ENCODE results near the gene CPD.

Gene CPD

DNA sequence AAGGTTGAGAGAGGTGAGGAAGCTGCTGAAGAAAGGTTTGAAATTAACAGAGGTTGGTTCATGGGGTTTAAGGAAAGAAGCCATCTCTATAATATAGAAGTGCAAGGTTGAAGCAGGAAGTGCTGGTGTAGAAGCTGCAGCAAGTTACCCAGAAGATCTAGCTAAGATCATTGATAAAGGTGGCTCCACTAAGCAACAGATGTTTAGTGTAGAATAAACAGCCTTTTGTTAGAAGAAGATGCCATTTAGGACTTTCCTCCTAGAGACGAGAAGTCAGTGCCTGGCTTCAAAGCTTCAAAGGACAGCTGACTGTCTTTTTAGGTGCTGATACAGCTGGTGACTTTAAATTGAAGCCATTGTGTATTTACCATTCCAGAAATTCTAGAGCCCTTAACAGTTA is 127.8 kb downstream of the CPD start:
- H2AFZ ChIP-seq (ENCODE audit: low read depth, low read length) = no peak overlapping the region
- peaks cover 25% of the 10 kb centered on the region for H3K36me3 ChIP-seq (replicated peaks; ENCODE audit: low read depth, low read length)
- no peaks in the 10 kb centered on the region for H3K27me3 ChIP-seq (ENCODE audit: low read depth, low read length)
- H3K9me3 ChIP-seq (ENCODE audit: insufficient read depth, low read length) = no peaks in the 10 kb centered on the region
- H3K9ac ChIP-seq (ENCODE audit: low read length) = no peak overlapping the region
- no peak overlapping the region for H3K4me3 ChIP-seq (ENCODE audit: low read length)
- no peaks in the 10 kb centered on the region for H3K4me1 ChIP-seq (ENCODE audit: low read length)
- TF ChIP-seq EZH2phosphoT487 (IDR thresholded peaks at IDR 0.05; ENCODE audit: low read depth) = no peak
- TF ChIP-seq, protein P1, sequence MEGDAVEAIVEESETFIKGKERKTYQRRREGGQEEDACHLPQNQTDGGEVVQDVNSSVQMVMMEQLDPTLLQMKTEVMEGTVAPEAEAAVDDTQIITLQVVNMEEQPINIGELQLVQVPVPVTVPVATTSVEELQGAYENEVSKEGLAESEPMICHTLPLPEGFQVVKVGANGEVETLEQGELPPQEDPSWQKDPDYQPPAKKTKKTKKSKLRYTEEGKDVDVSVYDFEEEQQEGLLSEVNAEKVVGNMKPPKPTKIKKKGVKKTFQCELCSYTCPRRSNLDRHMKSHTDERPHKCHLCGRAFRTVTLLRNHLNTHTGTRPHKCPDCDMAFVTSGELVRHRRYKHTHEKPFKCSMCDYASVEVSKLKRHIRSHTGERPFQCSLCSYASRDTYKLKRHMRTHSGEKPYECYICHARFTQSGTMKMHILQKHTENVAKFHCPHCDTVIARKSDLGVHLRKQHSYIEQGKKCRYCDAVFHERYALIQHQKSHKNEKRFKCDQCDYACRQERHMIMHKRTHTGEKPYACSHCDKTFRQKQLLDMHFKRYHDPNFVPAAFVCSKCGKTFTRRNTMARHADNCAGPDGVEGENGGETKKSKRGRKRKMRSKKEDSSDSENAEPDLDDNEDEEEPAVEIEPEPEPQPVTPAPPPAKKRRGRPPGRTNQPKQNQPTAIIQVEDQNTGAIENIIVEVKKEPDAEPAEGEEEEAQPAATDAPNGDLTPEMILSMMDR (IDR thresholded peaks at IDR 0.05; ENCODE audit: low read depth, low read length) = no peak
- H3K4me2 ChIP-seq (ENCODE audit: low read length) = no peak overlapping the region
- no peaks in the 10 kb centered on the region for H3K79me2 ChIP-seq (ENCODE audit: low read length)
- H4K20me1 ChIP-seq (ENCODE audit: insufficient read depth, low read length) = no peaks in the 10 kb centered on the region; the same call in 1 of the 2 replicates
- no peak overlapping the region for H3K27ac ChIP-seq (ENCODE audit: low read length)

DNA sequence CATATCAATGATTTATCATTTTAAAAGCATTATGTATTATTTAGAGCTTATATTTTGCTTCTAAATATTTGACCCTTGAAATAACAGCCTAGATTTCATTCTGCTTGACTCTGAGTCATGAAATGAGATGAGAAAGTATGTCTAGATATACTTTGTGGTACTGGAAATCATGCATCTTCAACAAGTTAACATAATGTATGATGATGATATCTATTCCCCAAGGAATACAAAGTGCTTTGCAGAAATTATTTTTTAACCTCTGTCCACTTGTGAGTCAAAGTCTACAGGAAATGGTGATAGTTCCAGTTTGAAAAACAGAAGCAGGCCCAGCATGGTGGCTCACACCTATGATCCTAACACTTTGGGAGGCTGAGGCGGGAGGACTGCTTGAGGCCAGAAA is 134.6 kb downstream of the CPD start:
- no peaks in the 10 kb centered on the region for H3K4me1 ChIP-seq (ENCODE audit: low read length)
- no peaks in the 10 kb centered on the region for H3K79me2 ChIP-seq (ENCODE audit: low read length)
- H3K4me2 ChIP-seq (ENCODE audit: low read length) = no peak overlapping the region
- H3K4me3 ChIP-seq (ENCODE audit: low read length) = no peak overlapping the region
- TF ChIP-seq, protein P1 (IDR thresholded peaks at IDR 0.05; ENCODE audit: low read depth, low read length) = no peak
- TF ChIP-seq EZH2phosphoT487 (IDR thresholded peaks at IDR 0.05; ENCODE audit: low read depth) = no peak
- H2AFZ ChIP-seq (ENCODE audit: low read depth, low read length) = no peak overlapping the region
- H3K27ac ChIP-seq (ENCODE audit: low read length) = no peak overlapping the region
- no peaks in the 10 kb centered on the region for H3K9me3 ChIP-seq (ENCODE audit: insufficient read depth, low read length)
- H3K27me3 ChIP-seq (ENCODE audit: low read depth, low read length) = no peaks in the 10 kb centered on the region
- peaks cover 20% of the 10 kb centered on the region for H3K36me3 ChIP-seq (replicated peaks; ENCODE audit: low read depth, low read length)
- no peaks in the 10 kb centered on the region for H4K20me1 ChIP-seq (ENCODE audit: insufficient read depth, low read length)
- H3K9ac ChIP-seq (ENCODE audit: low read length) = no peak overlapping the region

DNA sequence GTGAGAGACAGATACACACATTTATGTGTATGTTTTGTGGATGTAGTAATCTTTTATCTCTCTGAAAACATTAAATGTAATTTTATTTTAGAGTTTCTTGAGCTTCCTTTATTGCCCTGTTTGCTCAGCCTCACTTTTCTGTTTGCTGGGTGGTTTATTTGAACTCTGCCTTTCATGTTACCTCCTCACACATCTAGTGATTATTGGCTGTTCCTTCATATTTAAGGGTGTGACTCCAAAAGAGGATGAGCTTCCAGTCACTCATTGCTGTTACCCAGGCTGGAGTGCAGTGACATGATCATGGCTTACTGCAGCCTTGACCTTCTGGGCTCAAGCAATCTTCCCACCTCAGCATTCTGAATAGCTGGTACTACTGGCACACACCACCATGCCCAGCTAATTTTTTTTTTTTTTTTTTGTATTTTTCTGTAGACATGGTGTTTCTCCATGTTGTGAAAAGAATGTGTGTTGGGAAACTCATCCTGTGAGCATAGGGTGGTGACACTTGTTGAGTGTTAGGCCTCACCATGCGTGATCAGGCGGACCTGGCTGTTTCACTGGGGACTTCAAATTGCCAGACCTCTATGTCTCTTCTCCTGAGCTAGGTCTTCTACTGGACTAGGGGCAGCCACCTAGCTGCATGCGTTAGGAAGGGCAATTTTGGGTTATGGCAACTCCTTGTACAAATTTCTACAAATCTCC is 136.3 kb downstream of the CPD start:
- Histone ChIP-seq H3K27ac (ENCODE audit: low read length) (no peak overlapping the region), H4K20me1 (ENCODE audit: insufficient read depth, low read length) (no peaks in the 10 kb centered on the region), H3K36me3 (replicated peaks; ENCODE audit: low read depth, low read length) (peaks cover 25% of the 10 kb centered on the region), H3K4me2 (ENCODE audit: low read length) (no peak overlapping the region), H3K79me2 (ENCODE audit: low read length) (no peaks in the 10 kb centered on the region), H3K27me3 (ENCODE audit: low read depth, low read length) (no peaks in the 10 kb centered on the region), H3K4me3 (ENCODE audit: low read length) (no peak overlapping the region), H3K9ac (ENCODE audit: low read length) (no peak overlapping the region), H2AFZ (ENCODE audit: low read depth, low read length) (no peak overlapping the region), H3K9me3 (ENCODE audit: insufficient read depth, low read length) (no peaks in the 10 kb centered on the region), H3K4me1 (ENCODE audit: low read length) (no peaks in the 10 kb centered on the region)
- TF ChIP-seq EZH2phosphoT487 (IDR thresholded peaks at IDR 0.05; ENCODE audit: low read depth) = no peak
- TF ChIP-seq, protein P1 (IDR thresholded peaks at IDR 0.05; ENCODE audit: low read depth, low read length) = no peak

DNA sequence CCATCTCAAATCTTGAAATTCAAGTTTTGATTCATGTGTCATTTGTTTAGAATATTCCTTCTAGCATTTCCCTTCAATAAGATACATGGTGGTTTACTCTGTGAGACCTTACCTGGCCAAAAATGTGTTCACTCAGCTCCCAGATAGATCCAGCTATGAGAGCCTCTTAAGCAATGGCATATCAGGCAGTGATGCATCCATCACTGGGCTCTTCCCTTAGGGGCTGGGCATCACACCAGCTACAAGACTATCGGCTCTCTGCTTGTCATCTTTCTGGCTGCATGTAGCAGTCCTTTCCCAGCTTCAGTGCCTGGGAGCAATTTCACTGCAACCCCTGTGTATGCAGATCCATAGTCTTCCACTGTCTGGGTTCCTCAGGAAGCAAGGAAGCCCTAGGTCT is 139.1 kb downstream of the CPD start:
- Histone ChIP-seq H3K36me3 (replicated peaks; ENCODE audit: low read depth, low read length) (peaks cover 44% of the 10 kb centered on the region), H3K9ac (ENCODE audit: low read length) (no peak overlapping the region), H4K20me1 (ENCODE audit: insufficient read depth, low read length) (no peaks in the 10 kb centered on the region), H3K4me3 (ENCODE audit: low read length) (no peak overlapping the region), H2AFZ (ENCODE audit: low read depth, low read length) (no peak overlapping the region), H3K27ac (ENCODE audit: low read length) (no peak overlapping the region), H3K9me3 (ENCODE audit: insufficient read depth, low read length) (no peaks in the 10 kb centered on the region), H3K79me2 (ENCODE audit: low read length) (no peaks in the 10 kb centered on the region), H3K4me2 (ENCODE audit: low read length) (no peak overlapping the region), H3K27me3 (ENCODE audit: low read depth, low read length) (no peaks in the 10 kb centered on the region), H3K4me1 (ENCODE audit: low read length) (no peaks in the 10 kb centered on the region)
- TF ChIP-seq, protein P1 (IDR thresholded peaks at IDR 0.05; ENCODE audit: low read depth, low read length) = no peak
- TF ChIP-seq EZH2phosphoT487 (IDR thresholded peaks at IDR 0.05; ENCODE audit: low read depth) = no peak

All from OCI-LY3 (cell line).